GM23338 (cell line): ENCODE results near the gene AGBL4. TPM values are rescaled to one million over a fixed set of nuclear protein-coding genes. Genes with fewer than 3 reads are reported as not detected.

Source experiments
- ATAC-seq: fragments of 200-7000 bp; cut with Tn5 transposase; 3 replicates; pipeline ENCODE4 v1.9.1; 2020
- DNase-seq: peaks from one replicate; pipeline ENCODE4 v3.0.0-alpha.2; 2015; ENCODE audit warnings: low spot score
- H2AFZ ChIP-seq: fragments of 200-600 bp; sonication (generic); 2 replicates; pipeline ENCODE4 v1.8.0; 2016; ENCODE audit warnings: antibody characterized with exemption, mild to moderate bottlenecking, moderate library complexity
- H3F3A ChIP-seq: fragments of 200-600 bp; sonication (generic); replicated peaks from 2 replicates; pipeline ENCODE4 v1.8.0; 2017; ENCODE audit warnings: antibody characterized with exemption, mixed run types, low read depth
- H3K27ac ChIP-seq: fragments of 200-600 bp; sonication (generic); 2 replicates; pipeline ENCODE4 v1.6.1; 2016; ENCODE audit warnings: low read depth
- H3K27me3 ChIP-seq: fragments of 200-600 bp; sonication (generic); 2 replicates; pipeline ENCODE4 v1.8.0; 2016; ENCODE audit warnings: mild to moderate bottlenecking, mixed run types, moderate library complexity; ENCODE audit not compliant: insufficient read depth
- H3K36me3 ChIP-seq: fragments of 200-600 bp; sonication (generic); 2 replicates; pipeline ENCODE4 v1.8.0; 2016; ENCODE audit warnings: mild to moderate bottlenecking; ENCODE audit not compliant: insufficient read depth
- H3K4me1 ChIP-seq: fragments of 200-600 bp; sonication (generic); 2 replicates; pipeline ENCODE4 v1.8.0; 2016; ENCODE audit warnings: mild to moderate bottlenecking, moderate library complexity; ENCODE audit not compliant: insufficient read depth
- H3K4me2 ChIP-seq: fragments of 200-600 bp; sonication (generic); 2 replicates; pipeline ENCODE4 v1.7.1; 2017; ENCODE audit warnings: mixed run types
- H3K4me3 ChIP-seq: fragments of 200-600 bp; sonication (generic); 2 replicates; pipeline ENCODE4 v1.6.1; 2016; ENCODE audit warnings: mixed run types
- H3K79me2 ChIP-seq: fragments of 200-600 bp; sonication (generic); replicated peaks from 2 replicates; pipeline ENCODE4 v1.8.0; 2017; ENCODE audit warnings: mild to moderate bottlenecking; ENCODE audit not compliant: insufficient read depth
- H3K9me2 ChIP-seq: fragments of 200-600 bp; sonication (generic); 2 replicates; pipeline ENCODE4 v1.8.0; 2017; ENCODE audit not compliant: insufficient read depth
- H4K20me1 ChIP-seq: fragments of 200-600 bp; sonication (generic); replicated peaks from 2 replicates; pipeline ENCODE4 v1.8.0; 2017; ENCODE audit warnings: mild to moderate bottlenecking; ENCODE audit not compliant: insufficient read depth
- H3K27ac Mint-ChIP-seq: 2 replicates; pipeline ENCODE4 v1.8.0; 2020; ENCODE audit warnings: inconsistent platforms, mild to moderate bottlenecking, moderate library complexity, mixed read lengths
- H3K27me3 Mint-ChIP-seq: 3 replicates; pipeline ENCODE4 v1.8.0; 2022; ENCODE audit warnings: low read depth, mild to moderate bottlenecking, moderate library complexity, mixed read lengths, inconsistent platforms; ENCODE audit not compliant: insufficient read depth, poor library complexity
- H3K36me3 Mint-ChIP-seq: 3 replicates; pipeline ENCODE4 v1.8.0; 2021; ENCODE audit warnings: low read depth, mild to moderate bottlenecking, inconsistent platforms, moderate library complexity, mixed read lengths
- H3K4me1 Mint-ChIP-seq: 3 replicates; pipeline ENCODE4 v1.8.0; 2020; ENCODE audit warnings: mild to moderate bottlenecking, inconsistent platforms, mixed read lengths
- H3K4me3 Mint-ChIP-seq: 3 replicates; pipeline ENCODE4 v1.8.0; 2021; ENCODE audit warnings: moderate library complexity, mild to moderate bottlenecking, inconsistent platforms, mixed read lengths
- H3K9me3 Mint-ChIP-seq: 3 replicates; pipeline ENCODE4 v1.8.0; 2020; ENCODE audit warnings: moderate library complexity, mild to moderate bottlenecking, inconsistent platforms, mixed read lengths
- CREB1 ChIP-seq: fragments of 250-450 bp; sonication (Bioruptor Pico); IDR thresholded peaks from 2 replicates; pipeline ENCODE4 v1.5.0; 2020; ENCODE audit warnings: low read depth, mild to moderate bottlenecking, moderate library complexity
- EZH2 ChIP-seq: fragments of 200-600 bp; sonication (generic); IDR thresholded peaks from one replicate; pipeline ENCODE4 v1.8.0; 2017; ENCODE audit warnings: antibody characterized with exemption, mild to moderate bottlenecking, low read depth; ENCODE audit not compliant: unreplicated experiment
- EZH2phosphoT487 ChIP-seq: fragments of 200-600 bp; sonication (generic); IDR thresholded peaks from one replicate; pipeline ENCODE4 v1.8.1; 2018; ENCODE audit warnings: antibody characterized with exemption; ENCODE audit not compliant: unreplicated experiment
- NANOG ChIP-seq: IDR thresholded peaks from 2 replicates; pipeline ENCODE4 v1.6.1; 2016; ENCODE audit warnings: antibody characterized with exemption, borderline replicate concordance
- REST ChIP-seq: IDR thresholded peaks from one replicate; pipeline ENCODE4 v1.6.1; 2018; ENCODE audit warnings: antibody characterized with exemption; ENCODE audit not compliant: unreplicated experiment
- STAT1 ChIP-seq: IDR thresholded peaks from one replicate; pipeline ENCODE4 v1.6.1; 2016; ENCODE audit warnings: antibody characterized with exemption; ENCODE audit not compliant: unreplicated experiment
- ZNF114 ChIP-seq: fragments of 250-450 bp; sonication (Bioruptor Pico); IDR thresholded peaks from 2 replicates; pipeline ENCODE4 v1.5.0; 2020; ENCODE audit warnings: mild to moderate bottlenecking, moderate library complexity
- ZNF331 ChIP-seq: fragments of 250-450 bp; sonication (Bioruptor Pico); IDR thresholded peaks from 2 replicates; pipeline ENCODE4 v1.5.0; 2020; ENCODE audit warnings: low read depth, mild to moderate bottlenecking, moderate library complexity
- polyA plus RNA-seq: library from polyadenylated mRNA; unstranded; fragments of >200 nt; fragmentation: Nextera tagmentation; extraction: Ambion mirVana; gene quantifications from 2 replicates; pipeline ENCODE4 v1.2.1, GENCODE V29; 2016
- total RNA-seq: library from RNA; depleted of rRNA; stranded (reverse); fragments of >200 nt; shearing (Covaris generic); gene quantifications from 2 replicates; pipeline ENCODE4 v1.2.3, GENCODE V29; 2014
- TF ChIP-seq, protein P1 (sequence below): fragments of 250-450 bp; sonication (Bioruptor Pico); IDR thresholded peaks from 2 replicates; pipeline ENCODE4 v1.5.0; 2020; ENCODE audit warnings: mild to moderate bottlenecking, moderate library complexity
- TF ChIP-seq, protein P2 (sequence below): IDR thresholded peaks from 2 replicates; pipeline ENCODE4 v1.6.1; 2016; ENCODE audit warnings: antibody characterized with exemption
- TF ChIP-seq, protein P3 (sequence below), 2 experiments: fragments of 200-600 bp in 1 of 2; sonication (generic) in 1 of 2; conservative IDR thresholded peaks; 2 replicates each; pipeline versions ENCODE4 v1.5.1 to v1.6.1; 2016 to 2017; ENCODE audit warnings: antibody characterized with exemption in 2 of 2, low read depth in 2 of 2, mild to moderate bottlenecking in 2 of 2, moderate library complexity in 1 of 2

The AGBL4 gene
- total and polyA plus RNA-seq, 2 experiments from 2014 or later = 0.91 to 1.5 TPM

DNA sequence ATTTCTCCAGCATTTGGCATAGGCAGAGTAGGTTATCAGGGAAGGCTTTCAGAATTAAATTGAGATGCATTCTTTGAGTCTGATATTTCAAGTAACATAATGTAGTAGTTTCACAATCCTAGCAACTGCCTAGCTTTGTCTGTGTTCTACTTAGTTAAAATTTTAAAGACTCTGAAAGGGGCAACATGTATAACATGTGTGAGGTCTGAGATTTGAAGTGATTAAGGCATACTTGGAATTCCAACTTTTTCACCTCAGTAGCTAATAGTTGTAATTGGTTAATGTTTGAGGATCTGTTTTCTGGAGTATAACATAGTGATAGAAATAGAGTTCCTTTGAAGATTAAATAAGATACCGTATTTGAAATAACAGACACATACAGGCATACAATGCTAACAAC is 911.8 kb downstream of the AGBL4 start:
- TF ChIP-seq REST (no peak), ZNF331 (CRISPR knock-in tag) (no peak), EZH2phosphoT487 (no peak), STAT1 (no peak), ZNF114 (no peak), CREB1 (CRISPR knock-in tag) (no peak), EZH2 (no peak), NANOG (no peak)
- TF ChIP-seq, protein P1, sequence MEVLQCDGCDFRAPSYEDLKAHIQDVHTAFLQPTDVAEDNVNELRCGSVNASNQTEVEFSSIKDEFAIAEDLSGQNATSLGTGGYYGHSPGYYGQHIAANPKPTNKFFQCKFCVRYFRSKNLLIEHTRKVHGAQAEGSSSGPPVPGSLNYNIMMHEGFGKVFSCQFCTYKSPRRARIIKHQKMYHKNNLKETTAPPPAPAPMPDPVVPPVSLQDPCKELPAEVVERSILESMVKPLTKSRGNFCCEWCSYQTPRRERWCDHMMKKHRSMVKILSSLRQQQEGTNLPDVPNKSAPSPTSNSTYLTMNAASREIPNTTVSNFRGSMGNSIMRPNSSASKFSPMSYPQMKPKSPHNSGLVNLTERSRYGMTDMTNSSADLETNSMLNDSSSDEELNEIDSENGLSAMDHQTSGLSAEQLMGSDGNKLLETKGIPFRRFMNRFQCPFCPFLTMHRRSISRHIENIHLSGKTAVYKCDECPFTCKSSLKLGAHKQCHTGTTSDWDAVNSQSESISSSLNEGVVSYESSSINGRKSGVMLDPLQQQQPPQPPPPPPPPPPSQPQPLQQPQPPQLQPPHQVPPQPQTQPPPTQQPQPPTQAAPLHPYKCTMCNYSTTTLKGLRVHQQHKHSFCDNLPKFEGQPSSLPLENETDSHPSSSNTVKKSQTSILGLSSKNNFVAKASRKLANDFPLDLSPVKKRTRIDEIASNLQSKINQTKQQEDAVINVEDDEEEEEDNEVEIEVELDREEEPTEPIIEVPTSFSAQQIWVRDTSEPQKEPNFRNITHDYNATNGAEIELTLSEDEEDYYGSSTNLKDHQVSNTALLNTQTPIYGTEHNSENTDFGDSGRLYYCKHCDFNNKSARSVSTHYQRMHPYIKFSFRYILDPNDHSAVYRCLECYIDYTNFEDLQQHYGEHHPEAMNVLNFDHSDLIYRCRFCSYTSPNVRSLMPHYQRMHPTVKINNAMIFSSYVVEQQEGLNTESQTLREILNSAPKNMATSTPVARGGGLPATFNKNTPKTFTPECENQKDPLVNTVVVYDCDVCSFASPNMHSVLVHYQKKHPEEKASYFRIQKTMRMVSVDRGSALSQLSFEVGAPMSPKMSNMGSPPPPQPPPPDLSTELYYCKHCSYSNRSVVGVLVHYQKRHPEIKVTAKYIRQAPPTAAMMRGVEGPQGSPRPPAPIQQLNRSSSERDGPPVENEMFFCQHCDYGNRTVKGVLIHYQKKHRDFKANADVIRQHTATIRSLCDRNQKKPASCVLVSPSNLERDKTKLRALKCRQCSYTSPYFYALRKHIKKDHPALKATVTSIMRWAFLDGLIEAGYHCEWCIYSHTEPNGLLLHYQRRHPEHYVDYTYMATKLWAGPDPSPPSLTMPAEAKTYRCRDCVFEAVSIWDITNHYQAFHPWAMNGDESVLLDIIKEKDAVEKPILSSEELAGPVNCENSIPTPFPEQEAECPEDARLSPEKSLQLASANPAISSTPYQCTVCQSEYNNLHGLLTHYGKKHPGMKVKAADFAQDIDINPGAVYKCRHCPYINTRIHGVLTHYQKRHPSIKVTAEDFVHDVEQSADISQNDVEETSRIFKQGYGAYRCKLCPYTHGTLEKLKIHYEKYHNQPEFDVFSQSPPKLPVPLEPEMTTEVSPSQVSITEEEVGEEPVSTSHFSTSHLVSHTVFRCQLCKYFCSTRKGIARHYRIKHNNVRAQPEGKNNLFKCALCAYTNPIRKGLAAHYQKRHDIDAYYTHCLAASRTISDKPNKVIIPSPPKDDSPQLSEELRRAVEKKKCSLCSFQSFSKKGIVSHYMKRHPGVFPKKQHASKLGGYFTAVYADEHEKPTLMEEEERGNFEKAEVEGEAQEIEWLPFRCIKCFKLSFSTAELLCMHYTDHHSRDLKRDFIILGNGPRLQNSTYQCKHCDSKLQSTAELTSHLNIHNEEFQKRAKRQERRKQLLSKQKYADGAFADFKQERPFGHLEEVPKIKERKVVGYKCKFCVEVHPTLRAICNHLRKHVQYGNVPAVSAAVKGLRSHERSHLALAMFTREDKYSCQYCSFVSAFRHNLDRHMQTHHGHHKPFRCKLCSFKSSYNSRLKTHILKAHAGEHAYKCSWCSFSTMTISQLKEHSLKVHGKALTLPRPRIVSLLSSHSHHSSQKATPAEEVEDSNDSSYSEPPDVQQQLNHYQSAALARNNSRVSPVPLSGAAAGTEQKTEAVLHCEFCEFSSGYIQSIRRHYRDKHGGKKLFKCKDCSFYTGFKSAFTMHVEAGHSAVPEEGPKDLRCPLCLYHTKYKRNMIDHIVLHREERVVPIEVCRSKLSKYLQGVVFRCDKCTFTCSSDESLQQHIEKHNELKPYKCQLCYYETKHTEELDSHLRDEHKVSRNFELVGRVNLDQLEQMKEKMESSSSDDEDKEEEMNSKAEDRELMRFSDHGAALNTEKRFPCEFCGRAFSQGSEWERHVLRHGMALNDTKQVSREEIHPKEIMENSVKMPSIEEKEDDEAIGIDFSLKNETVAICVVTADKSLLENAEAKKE (CRISPR knock-in tag) = no peak
- TF ChIP-seq, protein P2, sequence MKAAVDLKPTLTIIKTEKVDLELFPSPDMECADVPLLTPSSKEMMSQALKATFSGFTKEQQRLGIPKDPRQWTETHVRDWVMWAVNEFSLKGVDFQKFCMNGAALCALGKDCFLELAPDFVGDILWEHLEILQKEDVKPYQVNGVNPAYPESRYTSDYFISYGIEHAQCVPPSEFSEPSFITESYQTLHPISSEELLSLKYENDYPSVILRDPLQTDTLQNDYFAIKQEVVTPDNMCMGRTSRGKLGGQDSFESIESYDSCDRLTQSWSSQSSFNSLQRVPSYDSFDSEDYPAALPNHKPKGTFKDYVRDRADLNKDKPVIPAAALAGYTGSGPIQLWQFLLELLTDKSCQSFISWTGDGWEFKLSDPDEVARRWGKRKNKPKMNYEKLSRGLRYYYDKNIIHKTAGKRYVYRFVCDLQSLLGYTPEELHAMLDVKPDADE = no peak
- TF ChIP-seq, protein P3, sequence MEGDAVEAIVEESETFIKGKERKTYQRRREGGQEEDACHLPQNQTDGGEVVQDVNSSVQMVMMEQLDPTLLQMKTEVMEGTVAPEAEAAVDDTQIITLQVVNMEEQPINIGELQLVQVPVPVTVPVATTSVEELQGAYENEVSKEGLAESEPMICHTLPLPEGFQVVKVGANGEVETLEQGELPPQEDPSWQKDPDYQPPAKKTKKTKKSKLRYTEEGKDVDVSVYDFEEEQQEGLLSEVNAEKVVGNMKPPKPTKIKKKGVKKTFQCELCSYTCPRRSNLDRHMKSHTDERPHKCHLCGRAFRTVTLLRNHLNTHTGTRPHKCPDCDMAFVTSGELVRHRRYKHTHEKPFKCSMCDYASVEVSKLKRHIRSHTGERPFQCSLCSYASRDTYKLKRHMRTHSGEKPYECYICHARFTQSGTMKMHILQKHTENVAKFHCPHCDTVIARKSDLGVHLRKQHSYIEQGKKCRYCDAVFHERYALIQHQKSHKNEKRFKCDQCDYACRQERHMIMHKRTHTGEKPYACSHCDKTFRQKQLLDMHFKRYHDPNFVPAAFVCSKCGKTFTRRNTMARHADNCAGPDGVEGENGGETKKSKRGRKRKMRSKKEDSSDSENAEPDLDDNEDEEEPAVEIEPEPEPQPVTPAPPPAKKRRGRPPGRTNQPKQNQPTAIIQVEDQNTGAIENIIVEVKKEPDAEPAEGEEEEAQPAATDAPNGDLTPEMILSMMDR (conservative IDR thresholded peaks at IDR 0.05; ENCODE audit: low read depth in 2 of 2) = no peak
- no peak overlapping the region for H3K4me3 Mint-ChIP-seq
- Histone ChIP-seq H3K4me2 (no peak overlapping the region), H3K4me1 (no peaks in the 10 kb centered on the region), H3K79me2 (no peaks in the 10 kb centered on the region), H3K9me2 (no peaks in the 10 kb centered on the region), H3K27me3 (no peaks in the 10 kb centered on the region), H3K4me3 (no peak overlapping the region), H3K36me3 (no peaks in the 10 kb centered on the region), H3F3A (no peaks in the 10 kb centered on the region), H2AFZ (no peak overlapping the region), H3K27ac (no peak overlapping the region), H4K20me1 (no peaks in the 10 kb centered on the region)
- peaks cover 93% of the 10 kb centered on the region for H3K9me3 Mint-ChIP-seq
- peaks cover 8% of the 10 kb centered on the region for H3K27me3 Mint-ChIP-seq
- H3K27ac Mint-ChIP-seq = no peak overlapping the region
- DNase-seq (no peak), ATAC-seq (no peak)
- peaks cover 33% of the 10 kb centered on the region for H3K36me3 Mint-ChIP-seq
- H3K4me1 Mint-ChIP-seq = no peaks in the 10 kb centered on the region
